Smooth muscle cell (in vitro differentiated cells): ENCODE results near the gene LMNTD2. TPM values are rescaled to one million over a fixed set of nuclear protein-coding genes. Genes with fewer than 3 reads are reported as not detected.

Experiments
- DNase-seq: peaks from one replicate; lab custom pipeline; 2025; ENCODE audit not compliant: unreplicated experiment; lab: John Stamatoyannopoulos, UW
- H2AFZ ChIP-seq: fragments of 200-600 bp; sonication (generic); 2 replicates; pipeline ENCODE4 v1.6.0; 2016; ENCODE audit warnings: antibody characterized with exemption, low read depth, mild to moderate bottlenecking
- H3F3A ChIP-seq: fragments of 200-600 bp; sonication (generic); 2 replicates; pipeline ENCODE4 v1.6.0; 2017; ENCODE audit warnings: antibody characterized with exemption, low read depth
- H3K27ac ChIP-seq: fragments of 200-600 bp; sonication (generic); 2 replicates; pipeline ENCODE4 v1.5.1; 2016; ENCODE audit warnings: low read depth, mild to moderate bottlenecking
- H3K27me3 ChIP-seq: fragments of 200-600 bp; sonication (generic); 2 replicates; pipeline ENCODE4 v1.6.1; 2016; ENCODE audit warnings: low read depth, mild to moderate bottlenecking
- H3K36me3 ChIP-seq: fragments of 200-600 bp; sonication (generic); 2 replicates; pipeline ENCODE4 v1.5.1; 2016; ENCODE audit warnings: low read depth
- H3K4me1 ChIP-seq: fragments of 200-600 bp; sonication (generic); 2 replicates; pipeline ENCODE4 v1.5.1; 2016; ENCODE audit warnings: low read depth
- H3K4me2 ChIP-seq: fragments of 200-600 bp; sonication (generic); 2 replicates; pipeline ENCODE4 v1.6.0; 2016; ENCODE audit warnings: mild to moderate bottlenecking
- H3K4me3 ChIP-seq: fragments of 200-600 bp; sonication (generic); 2 replicates; pipeline ENCODE4 v1.5.1; 2016; ENCODE audit warnings: mild to moderate bottlenecking
- H3K79me2 ChIP-seq: fragments of 200-600 bp; sonication (generic); 2 replicates; pipeline ENCODE4 v1.6.0; 2016; ENCODE audit warnings: low read depth, mild to moderate bottlenecking
- H3K9ac ChIP-seq: fragments of 200-600 bp; sonication (generic); 2 replicates; pipeline ENCODE4 v1.6.0; 2016; ENCODE audit warnings: low read depth
- H3K9me3 ChIP-seq: fragments of 200-600 bp; sonication (generic); replicated peaks from 2 replicates; pipeline ENCODE4 v1.5.1; 2016; ENCODE audit warnings: low read depth
- H4K20me1 ChIP-seq: fragments of 200-600 bp; sonication (generic); 2 replicates; pipeline ENCODE4 v1.6.0; 2016; ENCODE audit warnings: low read depth
- CTCF ChIP-seq: fragments of 200-600 bp; sonication (generic); IDR thresholded peaks from 2 replicates; pipeline ENCODE4 v1.5.1; 2017; ENCODE audit warnings: borderline replicate concordance, mild to moderate bottlenecking, antibody characterized with exemption; ENCODE audit not compliant: insufficient read depth, poor library complexity, severe bottlenecking
- WGBS: methylation state at CpG from one replicate; pipeline ENCODE4 v1.1.7; 2016; ENCODE audit warnings: low lambda C conversion rate; 5-methylcytosine and 5-hydroxymethylcytosine counted together
- polyA plus RNA-seq: library from polyadenylated mRNA; unstranded; fragments of >200 nt; fragmentation: Nextera tagmentation; extraction: Ambion mirVana; gene quantifications from 2 replicates; pipeline ENCODE4 v1.2.1, GENCODE V29; 2016
- total RNA-seq: library from RNA; depleted of rRNA; stranded (reverse); fragments of >200 nt; gene quantifications from 2 replicates; pipeline ENCODE4 v1.2.3, GENCODE V29; 2014

The LMNTD2 gene
- total and polyA plus RNA-seq, 2 experiments from 2014 or later = 3.6 TPM; not detected in 1

DNA sequence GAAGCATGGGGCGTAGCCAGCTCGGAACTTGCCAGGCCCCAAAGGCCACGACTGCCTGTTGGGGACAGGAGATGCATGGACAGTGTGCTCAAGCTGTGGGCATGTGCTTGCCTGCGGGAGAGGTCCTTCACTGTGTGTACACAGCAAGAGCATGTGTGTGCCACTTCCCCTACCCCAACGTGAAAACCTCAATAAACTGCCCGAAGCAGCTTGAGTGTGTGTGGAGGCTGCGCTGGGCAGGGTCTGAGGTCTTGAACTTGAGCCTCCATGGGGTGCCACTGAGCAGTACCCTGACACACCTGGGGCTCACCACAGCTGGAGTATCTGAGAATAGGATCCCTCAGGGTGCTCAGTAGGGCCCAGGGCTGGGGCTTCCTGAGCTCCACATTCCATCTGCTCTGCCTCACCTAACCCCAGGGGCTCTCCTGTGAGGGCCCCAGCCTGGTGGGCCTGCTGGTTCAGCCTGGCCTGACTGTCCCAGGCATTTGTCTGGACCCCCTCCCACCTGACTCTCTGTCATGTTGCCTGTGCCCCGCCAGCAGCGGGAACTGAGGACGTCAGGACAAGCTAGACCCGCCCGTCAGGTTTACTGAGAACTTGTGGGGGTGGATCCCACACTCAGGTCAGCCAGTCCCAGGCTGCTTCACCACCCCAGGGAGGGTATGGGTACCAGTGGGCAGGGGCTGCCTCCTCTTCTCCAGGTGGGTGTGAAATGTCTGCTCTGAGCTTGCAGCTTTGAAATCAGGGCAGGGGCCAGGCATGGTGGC is 3.5 kb upstream of the LMNTD2 start:
- H3K4me1 ChIP-seq = peaks cover 12% of the 10 kb centered on the region
- H4K20me1 ChIP-seq = peaks cover 56% of the 10 kb centered on the region
- peaks cover 16% of the 10 kb centered on the region for H3K79me2 ChIP-seq
- peaks cover 9% of the 10 kb centered on the region for H3F3A ChIP-seq
- H2AFZ ChIP-seq = no peak overlapping the region
- H3K4me3 ChIP-seq = no peak overlapping the region
- 79% methylated on average over 12 of the region's 12 CpGs for WGBS
- H3K4me2 ChIP-seq = no peak overlapping the region
- peaks cover 1% of the 10 kb centered on the region for H3K27me3 ChIP-seq
- no peak for TF ChIP-seq CTCF
- H3K27ac ChIP-seq = peak overlapping the region; percentile 24
- no peak for DNase-seq
- H3K9me3 ChIP-seq = no peaks in the 10 kb centered on the region
- no peak overlapping the region for H3K9ac ChIP-seq
- no peaks in the 10 kb centered on the region for H3K36me3 ChIP-seq

- Histone ChIP-seq H3K36me3 (no peaks in the 10 kb centered on the region), H3K4me2 (no peak overlapping the region), H3K79me2 (peaks cover 16% of the 10 kb centered on the region), H3K27me3 (peaks cover 9% of the 10 kb centered on the region), H3K9me3 (no peaks in the 10 kb centered on the region), H3F3A (peaks cover 9% of the 10 kb centered on the region), H3K4me3 (no peak overlapping the region), H4K20me1 (peaks cover 56% of the 10 kb centered on the region), H3K9ac (no peak overlapping the region), H3K27ac (peak overlapping the region; percentile 24), H2AFZ (no peak overlapping the region), H3K4me1 (peaks cover 10% of the 10 kb centered on the region)
- no peak for DNase-seq
- no peak for TF ChIP-seq CTCF
- WGBS = 95% methylated on average over 18 of the region's 18 CpGs
These were observed 2.7 kb upstream of the LMNTD2 start for GRCh38 chr11:563066-563811.

- peak overlapping the region; percentile 82 for H3K4me3 ChIP-seq
- H2AFZ ChIP-seq = no peak overlapping the region
- H3F3A ChIP-seq = peaks cover 9% of the 10 kb centered on the region
- H3K27ac ChIP-seq = no peak overlapping the region
- no peak for DNase-seq
- no peak overlapping the region for H3K9ac ChIP-seq
- peaks cover 20% of the 10 kb centered on the region for H3K27me3 ChIP-seq
- H3K4me2 ChIP-seq = peak overlapping the region; percentile 98
- H3K9me3 ChIP-seq = no peaks in the 10 kb centered on the region
- peaks cover 48% of the 10 kb centered on the region for H4K20me1 ChIP-seq
- TF ChIP-seq CTCF = no peak
- peaks cover 10% of the 10 kb centered on the region for H3K4me1 ChIP-seq
- H3K79me2 ChIP-seq = peaks cover 6% of the 10 kb centered on the region
- WGBS = 95% methylated on average over 25 of the region's 29 CpGs
- no peaks in the 10 kb centered on the region for H3K36me3 ChIP-seq
These were observed 1.6 kb upstream of the LMNTD2 start for GRCh38 chr11:562046-562645.
